ENCODE results near the gene TTC34. TPM values are rescaled to one million over a fixed set of nuclear protein-coding genes. Genes with fewer than 3 reads are reported as not detected.
A peak's percentile ranks its signal among the peaks of the same experiment; 100 is the strongest.

TTC34 gene
- polyA plus RNA-seq, 3 donors = 0.90 to 2.1 (median 0.98) TPM

GRCh38 chr1:2832506-2833453 is 31.3 kb upstream of the TTC34 start:
- DNase-seq (ENCODE audit: extremely low read depth in 1 of 11, low read depth in 9 of 11, low spot score in 4 of 11) = no peak

GRCh38 chr1:2831596-2832212 is 30.2 kb upstream of the TTC34 start:
- DNase-seq (ENCODE audit: extremely low read depth in 1 of 11, low read depth in 9 of 11, low spot score in 4 of 11) = no peak

GRCh38 chr1:2830761-2831425 is 29.4 kb upstream of the TTC34 start:
- no peak for DNase-seq (ENCODE audit: extremely low read depth in 1 of 11, low read depth in 9 of 11, low spot score in 4 of 11)

GRCh38 chr1:2829846-2830615 is 28.5 kb upstream of the TTC34 start:
- no peak for DNase-seq (ENCODE audit: extremely low read depth in 1 of 11, low read depth in 9 of 11, low spot score in 4 of 11)

GRCh38 chr1:2828586-2829250 is 27.2 kb upstream of the TTC34 start:
- no peak for DNase-seq (ENCODE audit: extremely low read depth in 1 of 11, low read depth in 9 of 11, low spot score in 4 of 11)

GRCh38 chr1:2826736-2827292 is 25.3 kb upstream of the TTC34 start:
- DNase-seq (ENCODE audit: extremely low read depth in 1 of 11, low read depth in 9 of 11, low spot score in 4 of 11) = no peak

- DNase-seq (ENCODE audit: extremely low read depth in 1 of 11, low read depth in 9 of 11, low spot score in 4 of 11) = no peak
Measured at GRCh38 chr1:2826316-2826715, 24.8 kb upstream of the TTC34 start.

GRCh38 chr1:2825487-2826189 is 24.1 kb upstream of the TTC34 start:
- no peak for DNase-seq (ENCODE audit: extremely low read depth in 1 of 11, low read depth in 9 of 11, low spot score in 4 of 11)

GRCh38 chr1:2824999-2825398 is 23.5 kb upstream of the TTC34 start:
- no peak for DNase-seq (ENCODE audit: extremely low read depth in 1 of 11, low read depth in 9 of 11, low spot score in 4 of 11)

- no peak for DNase-seq (ENCODE audit: extremely low read depth in 1 of 11, low read depth in 9 of 11, low spot score in 4 of 11)
Measured at GRCh38 chr1:2823921-2824610, 22.6 kb upstream of the TTC34 start.

GRCh38 chr1:2822621-2823145 is 21.2 kb upstream of the TTC34 start:
- no peak for DNase-seq (ENCODE audit: extremely low read depth in 1 of 11, low read depth in 9 of 11, low spot score in 4 of 11)

GRCh38 chr1:2821966-2822620 is 20.6 kb upstream of the TTC34 start:
- peak in 9 of 11 donors; percentile 6 to 44 (median 16) for DNase-seq (ENCODE audit: extremely low read depth in 1 of 11, low read depth in 9 of 11, low spot score in 4 of 11)

GRCh38 chr1:2821373-2821955 is 20.0 kb upstream of the TTC34 start:
- no peak for DNase-seq (ENCODE audit: extremely low read depth in 1 of 11, low read depth in 9 of 11, low spot score in 4 of 11)

- DNase-seq (ENCODE audit: extremely low read depth in 1 of 11, low read depth in 9 of 11, low spot score in 4 of 11) = no peak
Measured at GRCh38 chr1:2820731-2821372, 19.4 kb upstream of the TTC34 start.

GRCh38 chr1:2819831-2820730 is 18.6 kb upstream of the TTC34 start:
- DNase-seq (ENCODE audit: extremely low read depth in 1 of 11, low read depth in 9 of 11, low spot score in 4 of 11) = no peak
